Endothelial cell (in vitro differentiated cells): Measurements from ENCODE around the gene UBFD1. TPM values are rescaled to one million over a fixed set of nuclear protein-coding genes. Genes with fewer than 3 reads are reported as not detected.

Experiments
- DNase-seq: peaks from one replicate; pipeline ENCODE4 v3.0.0; 2021; ENCODE audit warnings: low spot score
- H3K27ac Mint-ChIP-seq: one replicate; pipeline ENCODE4 v1.8.0; 2021; ENCODE audit warnings: mixed read lengths, inconsistent platforms; ENCODE audit not compliant: unreplicated experiment
- H3K27me3 Mint-ChIP-seq: one replicate; pipeline ENCODE4 v1.8.0; 2021; ENCODE audit warnings: mild to moderate bottlenecking, moderate library complexity, mixed read lengths, inconsistent platforms; ENCODE audit not compliant: unreplicated experiment
- H3K36me3 Mint-ChIP-seq: one replicate; pipeline ENCODE4 v1.8.0; 2021; ENCODE audit warnings: mild to moderate bottlenecking, low read depth, mixed read lengths, inconsistent platforms; ENCODE audit not compliant: unreplicated experiment
- H3K4me1 Mint-ChIP-seq: one replicate; pipeline ENCODE4 v1.8.0; 2021; ENCODE audit warnings: mild to moderate bottlenecking, mixed read lengths, inconsistent platforms; ENCODE audit not compliant: unreplicated experiment
- H3K4me3 Mint-ChIP-seq: one replicate; pipeline ENCODE4 v1.8.0; 2021; ENCODE audit warnings: mild to moderate bottlenecking, mixed read lengths, inconsistent platforms; ENCODE audit not compliant: unreplicated experiment
- H3K9me3 Mint-ChIP-seq: one replicate; pipeline ENCODE4 v1.8.0; 2021; ENCODE audit warnings: mixed read lengths, inconsistent platforms; ENCODE audit not compliant: unreplicated experiment
- total RNA-seq: library from RNA; stranded (reverse); fragmentation: NEBNext Ultra II Directional; extraction: Animal tissue kit (Norgen Biotek cat#: 25700); gene quantifications from one replicate; pipeline ENCODE4 v1.2.1, GENCODE V29; 2021; ENCODE audit not compliant: unreplicated experiment
- TF ChIP-seq, protein P1 (sequence below): fragments of 200-600 bp; sonication (generic); IDR thresholded peaks from one replicate; pipeline ENCODE4 v1.5.0; 2021; ENCODE audit warnings: antibody characterized with exemption; ENCODE audit not compliant: unreplicated experiment

The UBFD1 gene
- total RNA-seq, 1 donor from 2014 or later = 89.1 TPM

DNA sequence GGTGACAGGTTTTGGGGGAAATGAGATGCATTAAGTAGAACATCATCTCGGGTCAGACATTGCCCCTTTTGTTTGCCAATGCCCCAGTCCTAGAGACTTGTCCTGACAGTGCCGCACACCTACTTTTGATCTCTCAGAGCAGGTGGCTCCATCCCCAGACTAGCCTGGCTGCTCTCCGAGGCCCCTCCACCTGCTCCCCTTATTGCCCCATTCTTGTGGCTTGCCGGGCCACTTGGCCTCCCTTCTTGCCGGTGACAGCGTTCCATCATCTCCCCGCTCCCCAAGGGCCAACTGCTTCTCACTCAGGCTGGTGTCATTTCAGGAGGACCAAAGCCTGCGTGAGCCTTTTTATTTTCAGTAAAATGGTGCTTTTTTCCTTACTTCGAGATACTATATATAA is 14.9 kb downstream of the UBFD1 start:
- H3K4me1 Mint-ChIP-seq = no peaks in the 10 kb centered on the region
- TF ChIP-seq, protein P1, sequence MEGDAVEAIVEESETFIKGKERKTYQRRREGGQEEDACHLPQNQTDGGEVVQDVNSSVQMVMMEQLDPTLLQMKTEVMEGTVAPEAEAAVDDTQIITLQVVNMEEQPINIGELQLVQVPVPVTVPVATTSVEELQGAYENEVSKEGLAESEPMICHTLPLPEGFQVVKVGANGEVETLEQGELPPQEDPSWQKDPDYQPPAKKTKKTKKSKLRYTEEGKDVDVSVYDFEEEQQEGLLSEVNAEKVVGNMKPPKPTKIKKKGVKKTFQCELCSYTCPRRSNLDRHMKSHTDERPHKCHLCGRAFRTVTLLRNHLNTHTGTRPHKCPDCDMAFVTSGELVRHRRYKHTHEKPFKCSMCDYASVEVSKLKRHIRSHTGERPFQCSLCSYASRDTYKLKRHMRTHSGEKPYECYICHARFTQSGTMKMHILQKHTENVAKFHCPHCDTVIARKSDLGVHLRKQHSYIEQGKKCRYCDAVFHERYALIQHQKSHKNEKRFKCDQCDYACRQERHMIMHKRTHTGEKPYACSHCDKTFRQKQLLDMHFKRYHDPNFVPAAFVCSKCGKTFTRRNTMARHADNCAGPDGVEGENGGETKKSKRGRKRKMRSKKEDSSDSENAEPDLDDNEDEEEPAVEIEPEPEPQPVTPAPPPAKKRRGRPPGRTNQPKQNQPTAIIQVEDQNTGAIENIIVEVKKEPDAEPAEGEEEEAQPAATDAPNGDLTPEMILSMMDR = no peak
- H3K27ac Mint-ChIP-seq = no peak overlapping the region
- H3K36me3 Mint-ChIP-seq = peaks cover 31% of the 10 kb centered on the region
- no peaks in the 10 kb centered on the region for H3K27me3 Mint-ChIP-seq
- H3K9me3 Mint-ChIP-seq = no peaks in the 10 kb centered on the region
- DNase-seq = no peak
- H3K4me3 Mint-ChIP-seq = no peak overlapping the region

DNA sequence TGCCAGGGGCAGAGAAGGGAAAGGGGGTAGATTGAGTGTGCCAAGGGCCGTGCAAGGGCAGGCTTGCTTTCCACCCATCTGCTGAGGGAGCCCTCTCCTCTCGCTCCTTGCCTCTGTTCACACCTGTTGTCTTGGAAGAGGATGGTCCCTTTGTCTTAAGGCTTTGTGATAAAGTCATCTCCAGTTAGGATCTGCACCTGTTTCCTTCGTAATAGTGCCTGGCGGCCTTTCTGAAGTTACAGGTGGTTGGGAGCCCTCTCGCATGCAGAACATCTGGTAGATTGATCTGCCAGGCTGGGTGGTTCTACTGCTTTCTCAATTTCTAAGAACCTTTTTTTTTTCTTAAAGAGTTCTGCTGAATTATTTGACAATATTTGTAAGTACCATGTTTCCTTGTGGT is 16.3 kb downstream of the UBFD1 start:
- Mint-ChIP-seq H3K4me1 (no peaks in the 10 kb centered on the region), H3K27me3 (no peaks in the 10 kb centered on the region), H3K4me3 (peak overlapping the region; percentile 12), H3K36me3 (peaks cover 26% of the 10 kb centered on the region), H3K27ac (peak overlapping the region; percentile 25), H3K9me3 (no peaks in the 10 kb centered on the region)
- no peak for DNase-seq
- TF ChIP-seq, protein P1 = no peak

DNA sequence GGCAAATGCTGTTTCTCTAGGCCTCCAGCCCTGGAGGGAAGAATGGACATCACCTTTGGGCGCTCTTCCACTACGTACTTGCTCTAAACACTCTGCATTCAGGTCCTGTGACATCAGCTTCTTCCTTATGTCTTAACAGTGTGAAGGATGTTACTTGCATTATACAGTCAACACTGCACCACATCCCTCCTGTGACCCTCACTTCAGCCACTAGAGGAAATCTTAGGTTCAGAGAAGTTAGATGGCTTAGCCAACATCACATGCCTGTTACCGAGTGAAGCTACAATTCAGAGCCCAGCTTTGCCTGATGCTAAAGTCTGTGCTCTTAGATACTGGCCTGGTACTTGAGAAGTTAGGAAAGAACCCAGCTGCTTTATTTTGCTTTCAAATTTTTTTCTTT is 18.3 kb downstream of the UBFD1 start:
- H3K9me3 Mint-ChIP-seq = no peaks in the 10 kb centered on the region
- H3K4me3 Mint-ChIP-seq = no peak overlapping the region
- no peak for DNase-seq
- no peak overlapping the region for H3K27ac Mint-ChIP-seq
- TF ChIP-seq, protein P1 = no peak
- H3K4me1 Mint-ChIP-seq = no peaks in the 10 kb centered on the region
- H3K36me3 Mint-ChIP-seq = peaks cover 29% of the 10 kb centered on the region
- H3K27me3 Mint-ChIP-seq = no peaks in the 10 kb centered on the region

DNA sequence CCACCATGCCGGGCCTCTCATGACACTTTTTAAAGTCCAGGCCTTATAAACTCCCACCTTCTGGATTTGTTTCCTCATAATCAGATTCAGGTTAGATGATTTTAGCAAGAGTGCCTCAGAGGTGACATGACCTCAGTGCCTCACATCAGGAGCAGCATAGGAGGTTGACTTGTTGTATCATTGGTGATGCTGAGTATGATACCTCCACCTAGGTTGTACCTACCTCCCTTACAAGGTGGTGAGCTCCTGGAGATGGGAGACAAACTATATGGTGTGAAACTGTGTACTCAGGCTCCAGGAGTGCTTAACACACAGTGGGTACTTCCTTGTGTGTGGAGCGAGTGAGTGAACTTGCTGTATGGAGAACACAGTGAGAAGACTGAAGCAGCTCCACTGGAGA is 20.0 kb downstream of the UBFD1 start:
- DNase-seq = no peak
- Mint-ChIP-seq H3K4me1 (no peaks in the 10 kb centered on the region), H3K9me3 (no peaks in the 10 kb centered on the region), H3K4me3 (no peak overlapping the region), H3K36me3 (peaks cover 35% of the 10 kb centered on the region), H3K27me3 (no peaks in the 10 kb centered on the region), H3K27ac (no peak overlapping the region)
- TF ChIP-seq, protein P1 = no peak

DNA sequence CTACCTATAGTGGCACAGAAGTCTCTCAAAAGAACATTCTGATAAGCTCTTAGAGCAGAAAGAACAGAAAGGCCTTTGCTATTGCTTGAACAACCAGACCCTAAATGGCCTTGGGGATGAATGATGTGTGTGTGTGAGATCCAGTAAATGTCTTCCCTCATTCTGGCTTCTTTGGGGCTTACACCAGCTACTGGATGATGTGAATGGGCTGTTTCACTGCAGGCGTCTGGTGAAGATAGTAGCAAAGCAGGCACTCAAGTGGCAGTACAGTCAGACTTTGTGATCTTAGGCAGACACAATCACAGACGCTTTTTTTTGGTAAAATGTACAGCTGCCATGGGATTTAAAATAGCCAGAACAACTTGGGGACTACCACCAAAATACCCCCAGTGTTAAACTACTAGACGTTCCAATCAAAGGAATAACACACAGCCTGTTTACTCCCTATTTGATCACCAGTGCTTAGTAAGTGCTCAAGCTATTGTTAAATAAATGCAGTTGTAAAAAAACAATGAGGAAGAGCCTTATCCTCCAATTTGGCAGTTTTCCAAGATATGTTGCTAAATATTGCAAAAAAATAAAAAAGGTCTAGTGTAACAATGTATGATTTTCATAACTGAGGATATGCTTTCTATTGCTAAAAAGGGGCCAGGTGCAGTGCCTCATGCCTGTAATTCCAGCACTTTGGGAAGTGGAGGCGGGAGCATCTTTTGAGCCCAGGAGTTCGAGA is 20.7 kb downstream of the UBFD1 start:
- Mint-ChIP-seq H3K4me3 (no peak overlapping the region), H3K36me3 (peaks cover 30% of the 10 kb centered on the region), H3K9me3 (no peaks in the 10 kb centered on the region), H3K27ac (no peak overlapping the region), H3K4me1 (no peaks in the 10 kb centered on the region), H3K27me3 (no peaks in the 10 kb centered on the region)
- TF ChIP-seq, protein P1 = no peak
- no peak for DNase-seq
